ENCODE results near the gene GAMT.

The GAMT gene

DNA sequence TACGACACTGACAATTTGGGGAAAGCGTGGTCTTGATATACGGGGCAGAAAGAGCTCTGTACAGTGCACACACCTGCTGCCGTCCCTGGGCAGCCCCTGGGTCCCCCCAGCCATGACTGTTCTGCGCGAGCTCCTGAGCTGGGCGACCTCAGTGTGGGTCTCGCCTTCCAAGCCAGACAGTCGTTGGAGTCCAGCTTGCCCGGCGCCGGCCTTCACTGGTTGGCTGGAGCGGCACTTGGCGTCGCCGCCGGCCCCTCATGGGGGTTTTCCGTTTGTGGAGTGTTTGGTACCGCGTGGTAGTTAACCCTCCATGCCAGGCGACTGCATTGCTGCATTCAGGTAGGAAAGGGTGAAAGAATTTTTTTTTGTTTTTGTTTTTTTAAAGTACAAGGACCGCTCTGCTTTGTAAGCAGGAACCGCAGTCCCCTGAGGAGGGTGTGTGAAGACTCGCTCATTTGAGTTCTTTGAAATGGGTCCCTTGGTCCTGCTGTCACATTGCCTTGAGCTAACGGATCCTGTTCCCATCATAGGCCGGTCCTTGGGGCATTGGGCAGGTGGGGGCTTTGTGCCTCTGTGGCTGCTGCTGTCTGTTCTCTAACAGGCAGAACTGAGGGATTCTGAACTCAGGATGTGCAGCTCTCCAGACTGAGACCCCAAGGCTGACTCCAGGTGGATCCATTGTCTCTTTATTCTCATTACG lies 26.0 kb upstream of the GAMT start:
- ChIA-PET POLR2A (ENCODE audit: low non-redundant PET) (no interaction called here), CTCF (no interaction called here)
- DNase-seq (ENCODE audit: low spot score): no peak
- TF ChIP-seq, protein P1, sequence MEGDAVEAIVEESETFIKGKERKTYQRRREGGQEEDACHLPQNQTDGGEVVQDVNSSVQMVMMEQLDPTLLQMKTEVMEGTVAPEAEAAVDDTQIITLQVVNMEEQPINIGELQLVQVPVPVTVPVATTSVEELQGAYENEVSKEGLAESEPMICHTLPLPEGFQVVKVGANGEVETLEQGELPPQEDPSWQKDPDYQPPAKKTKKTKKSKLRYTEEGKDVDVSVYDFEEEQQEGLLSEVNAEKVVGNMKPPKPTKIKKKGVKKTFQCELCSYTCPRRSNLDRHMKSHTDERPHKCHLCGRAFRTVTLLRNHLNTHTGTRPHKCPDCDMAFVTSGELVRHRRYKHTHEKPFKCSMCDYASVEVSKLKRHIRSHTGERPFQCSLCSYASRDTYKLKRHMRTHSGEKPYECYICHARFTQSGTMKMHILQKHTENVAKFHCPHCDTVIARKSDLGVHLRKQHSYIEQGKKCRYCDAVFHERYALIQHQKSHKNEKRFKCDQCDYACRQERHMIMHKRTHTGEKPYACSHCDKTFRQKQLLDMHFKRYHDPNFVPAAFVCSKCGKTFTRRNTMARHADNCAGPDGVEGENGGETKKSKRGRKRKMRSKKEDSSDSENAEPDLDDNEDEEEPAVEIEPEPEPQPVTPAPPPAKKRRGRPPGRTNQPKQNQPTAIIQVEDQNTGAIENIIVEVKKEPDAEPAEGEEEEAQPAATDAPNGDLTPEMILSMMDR (conservative IDR thresholded peaks at IDR 0.05; ENCODE audit: low read depth): no peak
- peak overlapping the region; percentile 72 for H3K27ac ChIP-seq

DNA sequence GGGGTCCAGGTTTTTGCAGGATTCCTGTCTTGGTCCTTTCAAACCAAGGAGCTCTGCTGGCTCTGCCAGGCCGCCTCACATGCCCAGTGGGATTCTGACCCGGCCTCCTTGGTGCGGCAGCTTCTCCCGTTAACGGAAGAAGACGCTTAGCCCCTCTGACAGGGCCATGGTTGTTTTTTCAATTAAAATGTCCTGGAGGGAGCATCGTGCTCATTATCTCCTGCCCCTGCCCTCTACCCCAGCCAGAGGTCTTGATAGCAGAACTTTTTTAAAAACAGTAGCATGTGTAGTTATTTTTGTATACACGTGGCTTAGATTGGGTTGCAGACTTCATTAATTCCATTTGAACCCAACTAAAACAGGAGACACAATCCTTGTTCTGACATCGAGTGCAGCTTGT lies 25.4 kb upstream of the GAMT start:
- POLR2A ChIA-PET (ENCODE audit: low non-redundant PET): no interaction called here
- CTCF ChIA-PET: no interaction called here
- peak overlapping the region; percentile 72 for H3K27ac ChIP-seq
- TF ChIP-seq, protein P1 (conservative IDR thresholded peaks at IDR 0.05; ENCODE audit: low read depth): no peak
- DNase-seq (ENCODE audit: low spot score): no peak

DNA sequence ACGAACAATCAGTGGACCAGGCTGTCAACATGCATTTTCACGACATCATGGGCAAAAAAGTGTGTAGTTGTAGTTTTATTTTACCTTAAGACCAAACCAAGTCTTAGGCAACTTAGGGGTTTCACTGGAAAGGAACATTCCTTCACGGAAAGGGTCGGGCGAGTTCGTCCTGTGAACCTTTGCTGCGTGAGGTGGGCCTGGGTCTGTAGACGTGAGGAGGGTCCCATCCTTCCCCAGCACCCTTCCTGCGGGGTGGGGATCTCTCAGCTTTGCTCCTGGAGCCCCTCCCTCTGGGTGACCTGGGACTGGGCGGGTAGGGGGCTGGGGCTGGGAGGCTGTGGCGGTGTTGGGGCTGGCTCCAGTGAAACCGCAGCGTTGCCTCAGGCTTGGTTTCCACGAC lies 24.6 kb upstream of the GAMT start:
- no peak for DNase-seq (ENCODE audit: low spot score)
- ChIA-PET POLR2A (ENCODE audit: low non-redundant PET) (no interaction called here), CTCF (interaction anchor here (0.5 kb wide), 1 partner anchor 126 kb away, joined by 3 read pairs; no protein-coding TSS in a partner anchor)
- TF ChIP-seq, protein P1 (conservative IDR thresholded peaks at IDR 0.05; ENCODE audit: low read depth): no peak
- H3K27ac ChIP-seq: peak overlapping the region; percentile 72

GRCh38 chr19:1425102-1425837 lies 23.9 kb upstream of the GAMT start:
- TF ChIP-seq, protein P1 (conservative IDR thresholded peaks at IDR 0.05; ENCODE audit: low read depth): no peak
- no peak for DNase-seq (ENCODE audit: low spot score)
- CTCF ChIA-PET: interaction anchor here (0.5 kb wide), 1 partner anchor 126 kb away, joined by 3 read pairs; no protein-coding TSS in a partner anchor
- POLR2A ChIA-PET (ENCODE audit: low non-redundant PET): interaction anchor here (0.5 kb wide), 1 partner anchor 80 kb away, joined by 5 read pairs; no protein-coding TSS in a partner anchor
- H3K27ac ChIP-seq: peak overlapping the region; percentile 72

- DNase-seq (ENCODE audit: low spot score): no peak
- CTCF ChIA-PET: no interaction called here
These were observed 23.0 kb upstream of the GAMT start for GRCh38 chr19:1424192-1424955.

More at GRCh38 chr19:1424192-1424955, 23.0 kb upstream of the GAMT start:
- H3K27ac ChIP-seq: peak overlapping the region; percentile 72
- TF ChIP-seq, protein P1 (conservative IDR thresholded peaks at IDR 0.05; ENCODE audit: low read depth): no peak
- POLR2A ChIA-PET (ENCODE audit: low non-redundant PET): no interaction called here
